ENCODE data around the gene ABCC4. TPM values are rescaled to one million over a fixed set of nuclear protein-coding genes. Genes with fewer than 3 reads are reported as not detected.

The ABCC4 gene
- total RNA-seq, 1 donor from 2014 or later: 4.0 TPM

DNA sequence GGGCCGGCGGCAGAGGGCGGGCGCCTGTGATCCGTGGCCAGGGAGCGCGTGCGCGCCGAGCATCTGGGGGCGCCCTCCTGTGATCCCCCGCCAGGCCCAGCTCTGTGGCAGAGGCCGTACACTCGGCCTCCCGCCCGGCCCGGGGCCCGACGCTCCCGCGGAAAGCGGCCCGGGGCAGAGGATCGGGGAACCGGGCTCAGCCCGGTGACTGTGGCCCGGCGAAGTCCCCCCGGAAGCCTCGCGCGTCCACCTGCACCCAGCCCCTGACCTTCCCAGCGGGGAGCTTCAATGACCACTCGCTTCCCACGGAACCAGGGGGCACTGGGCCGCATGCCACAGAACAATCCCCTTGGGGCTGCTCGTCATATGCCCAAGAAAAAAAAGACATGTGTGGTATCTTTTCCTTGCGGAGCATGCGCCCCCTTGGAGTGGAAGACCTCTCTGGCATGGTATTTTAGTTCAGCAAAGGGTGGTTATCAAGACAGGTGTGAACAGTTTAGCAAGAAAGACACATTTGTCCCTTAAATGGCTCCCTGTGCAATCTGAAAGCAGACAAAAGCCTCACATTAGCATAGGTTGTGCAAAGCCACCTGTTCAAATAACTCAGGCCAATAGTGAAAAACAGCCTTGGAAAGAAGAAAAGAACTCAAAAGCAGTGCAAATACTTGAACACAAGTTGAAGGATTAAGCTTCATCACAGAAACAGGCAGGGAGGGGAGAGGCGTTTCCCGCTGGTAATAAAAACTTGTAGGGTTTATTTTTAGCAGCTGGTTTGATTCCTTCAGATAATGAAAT is 298.0 kb downstream of the ABCC4 start:
- H3K4me3 Mint-ChIP-seq (ENCODE audit: unreplicated experiment): no peak overlapping the region
- H3K36me3 Mint-ChIP-seq (ENCODE audit: unreplicated experiment): no peaks in the 10 kb centered on the region
- TF ChIP-seq, protein P1, sequence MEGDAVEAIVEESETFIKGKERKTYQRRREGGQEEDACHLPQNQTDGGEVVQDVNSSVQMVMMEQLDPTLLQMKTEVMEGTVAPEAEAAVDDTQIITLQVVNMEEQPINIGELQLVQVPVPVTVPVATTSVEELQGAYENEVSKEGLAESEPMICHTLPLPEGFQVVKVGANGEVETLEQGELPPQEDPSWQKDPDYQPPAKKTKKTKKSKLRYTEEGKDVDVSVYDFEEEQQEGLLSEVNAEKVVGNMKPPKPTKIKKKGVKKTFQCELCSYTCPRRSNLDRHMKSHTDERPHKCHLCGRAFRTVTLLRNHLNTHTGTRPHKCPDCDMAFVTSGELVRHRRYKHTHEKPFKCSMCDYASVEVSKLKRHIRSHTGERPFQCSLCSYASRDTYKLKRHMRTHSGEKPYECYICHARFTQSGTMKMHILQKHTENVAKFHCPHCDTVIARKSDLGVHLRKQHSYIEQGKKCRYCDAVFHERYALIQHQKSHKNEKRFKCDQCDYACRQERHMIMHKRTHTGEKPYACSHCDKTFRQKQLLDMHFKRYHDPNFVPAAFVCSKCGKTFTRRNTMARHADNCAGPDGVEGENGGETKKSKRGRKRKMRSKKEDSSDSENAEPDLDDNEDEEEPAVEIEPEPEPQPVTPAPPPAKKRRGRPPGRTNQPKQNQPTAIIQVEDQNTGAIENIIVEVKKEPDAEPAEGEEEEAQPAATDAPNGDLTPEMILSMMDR (IDR thresholded peaks at IDR 0.05): no peak
- no peak for DNase-seq (ENCODE audit: extremely low spot score, unreplicated experiment)
- no peaks in the 10 kb centered on the region for H3K9me3 Mint-ChIP-seq (ENCODE audit: unreplicated experiment)
- no peak overlapping the region for H3K27ac Mint-ChIP-seq (ENCODE audit: unreplicated experiment)
- H3K4me1 Mint-ChIP-seq (ENCODE audit: unreplicated experiment): no peaks in the 10 kb centered on the region
- H3K27me3 Mint-ChIP-seq (ENCODE audit: unreplicated experiment): peaks cover 9% of the 10 kb centered on the region

DNA sequence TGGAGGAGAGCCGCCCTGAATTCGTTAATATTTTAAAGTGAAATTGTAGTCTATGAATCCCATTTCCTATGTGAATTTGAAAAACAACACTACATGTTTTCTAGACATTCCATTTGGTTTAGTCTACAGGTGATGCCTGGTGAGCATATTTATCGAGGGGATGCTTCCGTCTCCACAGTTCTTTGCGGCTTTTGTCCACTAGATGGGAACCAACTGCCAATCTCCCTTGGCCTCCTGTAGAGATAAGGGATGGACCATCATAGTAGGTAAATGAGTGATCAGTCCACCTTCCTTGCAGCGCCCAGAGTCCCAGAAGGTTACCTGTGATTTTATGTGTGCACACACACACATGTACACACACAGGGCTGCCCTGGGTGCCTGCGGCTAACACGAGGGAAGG is 299.1 kb downstream of the ABCC4 start:
- Mint-ChIP-seq H3K4me1 (ENCODE audit: unreplicated experiment) (no peaks in the 10 kb centered on the region), H3K36me3 (ENCODE audit: unreplicated experiment) (no peaks in the 10 kb centered on the region), H3K4me3 (ENCODE audit: unreplicated experiment) (no peak overlapping the region), H3K27ac (ENCODE audit: unreplicated experiment) (no peak overlapping the region), H3K27me3 (ENCODE audit: unreplicated experiment) (peaks cover 13% of the 10 kb centered on the region), H3K9me3 (ENCODE audit: unreplicated experiment) (no peaks in the 10 kb centered on the region)
- TF ChIP-seq, protein P1 (IDR thresholded peaks at IDR 0.05): no peak
- DNase-seq (ENCODE audit: extremely low spot score, unreplicated experiment): no peak

DNA sequence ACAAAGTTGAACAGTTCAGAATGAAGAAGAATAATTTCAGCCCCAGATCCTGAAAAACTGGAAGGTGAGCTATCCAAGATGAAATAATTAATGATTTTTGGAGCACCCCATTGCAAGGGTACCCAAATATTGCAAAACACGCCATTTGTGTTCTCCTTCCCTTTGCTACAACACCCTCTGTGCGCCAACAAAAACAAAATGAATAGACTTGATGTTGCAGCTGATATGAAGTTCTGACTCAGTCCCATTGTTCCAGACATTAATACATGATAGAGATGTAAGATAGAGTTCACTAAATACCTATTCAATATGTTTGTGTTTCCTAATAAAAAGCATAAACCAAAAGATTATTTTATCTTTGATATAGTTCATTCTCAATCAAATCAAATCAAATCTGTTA is 301.4 kb downstream of the ABCC4 start:
- no peak overlapping the region for H3K27ac Mint-ChIP-seq (ENCODE audit: unreplicated experiment)
- H3K4me3 Mint-ChIP-seq (ENCODE audit: unreplicated experiment): no peak overlapping the region
- H3K36me3 Mint-ChIP-seq (ENCODE audit: unreplicated experiment): no peaks in the 10 kb centered on the region
- peaks cover 21% of the 10 kb centered on the region for H3K27me3 Mint-ChIP-seq (ENCODE audit: unreplicated experiment)
- DNase-seq (ENCODE audit: extremely low spot score, unreplicated experiment): no peak
- TF ChIP-seq, protein P1 (IDR thresholded peaks at IDR 0.05): no peak
- no peaks in the 10 kb centered on the region for H3K9me3 Mint-ChIP-seq (ENCODE audit: unreplicated experiment)
- H3K4me1 Mint-ChIP-seq (ENCODE audit: unreplicated experiment): no peaks in the 10 kb centered on the region

DNA sequence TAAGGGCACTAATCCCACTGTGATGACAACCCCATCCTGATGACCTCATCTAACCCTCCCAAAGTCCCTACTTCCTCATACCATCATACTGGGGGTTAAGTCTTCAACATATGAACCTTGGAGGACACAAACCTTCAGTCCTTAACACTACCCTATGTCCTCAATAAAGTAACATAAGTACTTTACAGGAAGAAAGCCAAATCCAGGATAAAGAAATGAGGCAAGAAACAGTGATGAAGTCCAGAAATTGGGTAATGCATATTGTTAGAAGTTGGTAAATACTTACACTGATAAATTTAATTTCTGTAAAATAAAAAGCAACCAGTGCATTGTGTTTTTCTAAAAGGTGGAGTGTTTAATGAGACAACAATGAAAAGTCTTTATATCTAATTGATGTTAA is 304.1 kb downstream of the ABCC4 start:
- no peaks in the 10 kb centered on the region for H3K36me3 Mint-ChIP-seq (ENCODE audit: unreplicated experiment)
- TF ChIP-seq, protein P1 (IDR thresholded peaks at IDR 0.05): no peak
- DNase-seq (ENCODE audit: extremely low spot score, unreplicated experiment): no peak
- no peak overlapping the region for H3K27ac Mint-ChIP-seq (ENCODE audit: unreplicated experiment)
- no peaks in the 10 kb centered on the region for H3K4me1 Mint-ChIP-seq (ENCODE audit: unreplicated experiment)
- peaks cover 42% of the 10 kb centered on the region for H3K27me3 Mint-ChIP-seq (ENCODE audit: unreplicated experiment)
- no peaks in the 10 kb centered on the region for H3K9me3 Mint-ChIP-seq (ENCODE audit: unreplicated experiment)
- H3K4me3 Mint-ChIP-seq (ENCODE audit: unreplicated experiment): no peak overlapping the region

DNA sequence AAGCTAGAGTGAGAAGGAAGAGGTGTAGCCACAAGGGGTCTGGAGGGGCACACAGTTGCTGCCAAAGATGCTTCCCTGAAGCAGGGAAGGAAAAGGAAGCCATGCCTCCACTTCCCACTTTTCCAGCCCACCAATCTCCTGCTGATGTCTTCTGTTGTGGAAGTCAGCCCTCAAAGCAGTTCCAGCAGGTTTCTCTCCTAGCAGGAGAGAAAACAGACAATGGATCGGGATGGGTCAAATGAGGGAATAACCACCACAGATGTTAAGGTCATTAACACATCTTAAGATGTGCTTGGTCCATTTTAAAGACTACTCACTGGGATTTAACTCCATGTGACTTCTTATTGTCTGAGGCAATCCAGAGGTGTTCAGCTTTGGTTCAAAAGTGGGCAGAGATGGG is 304.8 kb downstream of the ABCC4 start:
- TF ChIP-seq, protein P1 (IDR thresholded peaks at IDR 0.05): no peak
- Mint-ChIP-seq H3K4me3 (ENCODE audit: unreplicated experiment) (no peak overlapping the region), H3K27ac (ENCODE audit: unreplicated experiment) (no peak overlapping the region), H3K27me3 (ENCODE audit: unreplicated experiment) (peaks cover 47% of the 10 kb centered on the region), H3K9me3 (ENCODE audit: unreplicated experiment) (no peaks in the 10 kb centered on the region), H3K36me3 (ENCODE audit: unreplicated experiment) (no peaks in the 10 kb centered on the region), H3K4me1 (ENCODE audit: unreplicated experiment) (no peaks in the 10 kb centered on the region)
- DNase-seq (ENCODE audit: extremely low spot score, unreplicated experiment): no peak

All from osteocyte (in vitro differentiated cells).